OCI-LY7 (cell line): ENCODE data around the gene COBL. TPM values are rescaled to one million over a fixed set of nuclear protein-coding genes. Genes with fewer than 3 reads are reported as not detected.

ENCODE experiments used
- BruUV-seq: library from RNA; stranded (reverse); fragments of 400-500 nt; replicated peaks from 2 replicates; lab custom pipeline; 2021; lab: Mats Ljungman, UMichigan
- CTCF ChIA-PET: fragments of 300-600 bp; sonication (Branson Sonifier 250); formaldehyde crosslinking; loops from one replicate; lab custom pipeline; 2022; ENCODE audit warnings: antibody characterized with exemption; ENCODE audit not compliant: unreplicated experiment; lab: Charles Lee
- POLR2A ChIA-PET: fragments of 300-600 bp; sonication (Branson Sonifier 250); formaldehyde crosslinking; loops from one replicate; lab custom pipeline; 2022; ENCODE audit warnings: antibody characterized with exemption; lab: Charles Lee
- DNase-seq: peaks from one replicate; pipeline ENCODE4 v3.0.0-alpha.2; 2015; ENCODE audit warnings: low spot score
- H2AFZ ChIP-seq: fragments of 200-600 bp; sonication (generic), shearing (Covaris generic); 2 replicates; pipeline ENCODE4 v1.6.1; 2014; ENCODE audit warnings: mild to moderate bottlenecking, antibody characterized with exemption, low read length, moderate library complexity
- H3K27ac ChIP-seq: fragments of 200-600 bp; sonication (generic); 2 replicates; pipeline ENCODE4 v1.5.1; 2014; ENCODE audit warnings: mixed run types, low read depth, mild to moderate bottlenecking, moderate library complexity, low read length, inconsistent platforms; ENCODE audit not compliant: poor library complexity, severe bottlenecking
- H3K36me3 ChIP-seq: fragments of 200-600 bp; sonication (generic); 2 replicates; pipeline ENCODE4 v1.6.1; 2014; ENCODE audit warnings: mild to moderate bottlenecking, antibody characterized with exemption, low read length, moderate library complexity, mixed read lengths; ENCODE audit not compliant: insufficient read depth
- H3K4me1 ChIP-seq: fragments of 200-600 bp; sonication (generic); 2 replicates; pipeline ENCODE4 v1.5.1; 2014; ENCODE audit warnings: mild to moderate bottlenecking, low read length; ENCODE audit not compliant: insufficient read depth, poor library complexity, severe bottlenecking
- H3K4me2 ChIP-seq: fragments of 200-600 bp; sonication (generic); 2 replicates; pipeline ENCODE4 v1.6.1; 2014; ENCODE audit warnings: mild to moderate bottlenecking, low read length
- H3K4me3 ChIP-seq: fragments of 200-600 bp; sonication (generic); 2 replicates; pipeline ENCODE4 v1.5.1; 2014; ENCODE audit warnings: mild to moderate bottlenecking, low read depth, low read length; ENCODE audit not compliant: poor library complexity, severe bottlenecking
- H3K79me2 ChIP-seq: fragments of 200-600 bp; sonication (generic); 2 replicates; pipeline ENCODE4 v1.6.1; 2016; ENCODE audit warnings: low read depth, mild to moderate bottlenecking, low read length, moderate library complexity, mixed read lengths; ENCODE audit not compliant: insufficient read depth
- H3K9me2 ChIP-seq: fragments of 200-600 bp; sonication (generic); 2 replicates; pipeline ENCODE4 v1.6.1; 2016; ENCODE audit warnings: mild to moderate bottlenecking, low read length, mixed read lengths; ENCODE audit not compliant: insufficient read depth
- H3K9me3 ChIP-seq: fragments of 200-600 bp; sonication (generic); 2 replicates; pipeline ENCODE4 v1.6.1; 2014; ENCODE audit warnings: mild to moderate bottlenecking, mixed run types, low read length, mixed read lengths
- H4K20me1 ChIP-seq: fragments of 200-600 bp; sonication (generic); 2 replicates; pipeline ENCODE4 v1.6.1; 2014; ENCODE audit warnings: mild to moderate bottlenecking, antibody characterized with exemption, low read length, moderate library complexity, mixed read lengths; ENCODE audit not compliant: insufficient read depth
- EZH2phosphoT487 ChIP-seq: fragments of 200-600 bp; sonication (generic); IDR thresholded peaks from 2 replicates; pipeline ENCODE4 v1.6.1; 2018; ENCODE audit warnings: low read depth, borderline replicate concordance, mild to moderate bottlenecking, mixed run types, antibody characterized with exemption, low read length, moderate library complexity, mixed read lengths
- intact Hi-C: fragments of 100-400 bp; cut with micrococcal nuclease; formaldehyde crosslinking; loops from one replicate; pipeline ENCODE4 v1.10.0; 2022; ENCODE audit not compliant: unreplicated experiment
- total RNA-seq, 2 experiments: library from RNA; depleted of rRNA in 1 of 2; stranded (reverse); fragments of >200 nt in 1 of 2; shearing (Covaris generic) in 1 of 2; gene quantifications; 2 replicates each; pipeline ENCODE4 v1.2.3, GENCODE V29; 2014 to 2022
- TF ChIP-seq, protein P1 (sequence below): fragments of 200-600 bp; sonication (generic); conservative IDR thresholded peaks from 2 replicates; pipeline ENCODE4 v1.5.1; 2014; ENCODE audit warnings: mild to moderate bottlenecking, antibody characterized with exemption, low read length, moderate library complexity, mixed read lengths

The COBL gene
- total RNA-seq, 2 experiments from 2014 or later = not detected

- no peaks in the 10 kb centered on the region for H3K9me3 ChIP-seq
- no peak for TF ChIP-seq EZH2phosphoT487
- TF ChIP-seq, protein P1, sequence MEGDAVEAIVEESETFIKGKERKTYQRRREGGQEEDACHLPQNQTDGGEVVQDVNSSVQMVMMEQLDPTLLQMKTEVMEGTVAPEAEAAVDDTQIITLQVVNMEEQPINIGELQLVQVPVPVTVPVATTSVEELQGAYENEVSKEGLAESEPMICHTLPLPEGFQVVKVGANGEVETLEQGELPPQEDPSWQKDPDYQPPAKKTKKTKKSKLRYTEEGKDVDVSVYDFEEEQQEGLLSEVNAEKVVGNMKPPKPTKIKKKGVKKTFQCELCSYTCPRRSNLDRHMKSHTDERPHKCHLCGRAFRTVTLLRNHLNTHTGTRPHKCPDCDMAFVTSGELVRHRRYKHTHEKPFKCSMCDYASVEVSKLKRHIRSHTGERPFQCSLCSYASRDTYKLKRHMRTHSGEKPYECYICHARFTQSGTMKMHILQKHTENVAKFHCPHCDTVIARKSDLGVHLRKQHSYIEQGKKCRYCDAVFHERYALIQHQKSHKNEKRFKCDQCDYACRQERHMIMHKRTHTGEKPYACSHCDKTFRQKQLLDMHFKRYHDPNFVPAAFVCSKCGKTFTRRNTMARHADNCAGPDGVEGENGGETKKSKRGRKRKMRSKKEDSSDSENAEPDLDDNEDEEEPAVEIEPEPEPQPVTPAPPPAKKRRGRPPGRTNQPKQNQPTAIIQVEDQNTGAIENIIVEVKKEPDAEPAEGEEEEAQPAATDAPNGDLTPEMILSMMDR = no peak
- H3K4me2 ChIP-seq = no peak overlapping the region
- H3K4me1 ChIP-seq = no peaks in the 10 kb centered on the region
- intact Hi-C loops = no loop called here
- no peak overlapping the region for H3K4me3 ChIP-seq
- H3K9me2 ChIP-seq = no peaks in the 10 kb centered on the region
- no peaks in the 10 kb centered on the region for H3K79me2 ChIP-seq
- POLR2A ChIA-PET = no interaction called here
- CTCF ChIA-PET = no interaction called here
- H2AFZ ChIP-seq = no peak overlapping the region
- H4K20me1 ChIP-seq = no peaks in the 10 kb centered on the region
- no peaks in the 10 kb centered on the region for H3K36me3 ChIP-seq
- no peak overlapping the region for H3K27ac ChIP-seq
- DNase-seq = no peak
- no TSS peak for BruUV-seq
These were observed 80.0 kb downstream of the COBL start for GRCh38 chr7:51236470-51237132.

DNA sequence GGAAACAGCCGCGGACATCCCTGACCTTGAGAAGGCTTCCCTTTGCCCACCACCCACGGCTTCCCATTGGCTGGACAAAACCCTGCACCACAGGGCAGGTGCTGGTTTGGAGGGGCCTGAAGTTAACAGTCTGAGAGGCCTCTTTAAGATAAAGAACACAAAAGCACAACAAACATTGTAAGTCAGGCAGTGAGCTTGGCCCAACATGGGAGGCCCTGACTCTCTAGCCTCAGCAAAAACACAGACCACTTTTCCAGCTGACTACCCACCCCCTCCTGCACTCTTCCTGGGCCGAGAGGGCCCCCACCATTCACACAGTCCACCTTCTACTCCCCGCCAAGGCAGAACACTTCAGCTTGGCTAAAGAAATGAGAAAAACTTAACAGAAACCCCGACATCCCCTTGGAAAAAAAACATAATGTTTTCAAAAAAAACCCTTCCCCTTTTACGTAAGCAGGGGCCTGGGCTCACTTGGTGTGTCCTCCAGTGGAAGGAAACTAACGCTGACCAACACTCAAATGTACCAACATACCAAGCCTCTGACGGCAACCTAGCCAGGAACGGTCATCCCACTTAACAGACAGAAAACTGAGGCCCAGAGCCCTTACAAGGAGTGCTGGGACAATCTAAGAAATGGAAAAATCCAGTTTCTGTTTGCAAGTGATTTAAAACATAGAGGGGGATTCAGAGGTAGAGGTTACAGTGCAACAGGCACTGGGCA is 80.9 kb downstream of the COBL start:
- Histone ChIP-seq H3K4me1 (no peaks in the 10 kb centered on the region), H3K9me2 (no peaks in the 10 kb centered on the region), H3K36me3 (no peaks in the 10 kb centered on the region), H3K79me2 (no peaks in the 10 kb centered on the region), H2AFZ (no peak overlapping the region), H3K9me3 (no peaks in the 10 kb centered on the region), H3K4me2 (no peak overlapping the region), H4K20me1 (no peaks in the 10 kb centered on the region), H3K4me3 (no peak overlapping the region), H3K27ac (no peak overlapping the region)
- no TSS peak for BruUV-seq
- CTCF ChIA-PET = no interaction called here
- intact Hi-C loops = no loop called here
- TF ChIP-seq EZH2phosphoT487 = no peak
- TF ChIP-seq, protein P1 = no peak
- DNase-seq = no peak
- POLR2A ChIA-PET = no interaction called here
